RWPE1 (cell line): ENCODE data around the gene ADK.
A peak's percentile ranks its signal among the peaks of the same experiment; 100 is the strongest.

Source experiments
- CTCF ChIA-PET: fragments of 350-600 bp; sonication (Branson Sonifier 250); formaldehyde crosslinking; extraction: SDS; loops from one replicate; lab custom pipeline; 2021; lab: Yijun Ruan, JAX
- POLR2A ChIA-PET: fragments of 400-600 bp; formaldehyde crosslinking; extraction: SDS; loops from one replicate; lab custom pipeline; 2020; ENCODE audit warnings: antibody characterized with exemption; ENCODE audit not compliant: low non-redundant PET; lab: Yijun Ruan, JAX
- DNase-seq: peaks from one replicate; pipeline ENCODE4 v3.0.0; 2012; ENCODE audit warnings: low spot score
- H3K27ac ChIP-seq: fragments of 450-650 bp; 2 replicates; pipeline ENCODE4 v1.5.1; 2017
- CTCF ChIP-seq: fragments of 450-650 bp; conservative IDR thresholded peaks from 2 replicates; pipeline ENCODE4 v1.5.1; 2017; ENCODE audit warnings: low read depth, mild to moderate bottlenecking

The ADK gene

GRCh38 chr10:74234569-74234968 lies 83.5 kb downstream of the ADK start:
- POLR2A ChIA-PET: no interaction called here
- CTCF ChIA-PET: interaction anchor here (0.7 to 1.5 kb wide), 6 partner anchors 28 to 135 kb away, joined by 3 to 4 read pairs (median 4); no protein-coding TSS in a partner anchor
- peak; percentile 29 for DNase-seq

DNA sequence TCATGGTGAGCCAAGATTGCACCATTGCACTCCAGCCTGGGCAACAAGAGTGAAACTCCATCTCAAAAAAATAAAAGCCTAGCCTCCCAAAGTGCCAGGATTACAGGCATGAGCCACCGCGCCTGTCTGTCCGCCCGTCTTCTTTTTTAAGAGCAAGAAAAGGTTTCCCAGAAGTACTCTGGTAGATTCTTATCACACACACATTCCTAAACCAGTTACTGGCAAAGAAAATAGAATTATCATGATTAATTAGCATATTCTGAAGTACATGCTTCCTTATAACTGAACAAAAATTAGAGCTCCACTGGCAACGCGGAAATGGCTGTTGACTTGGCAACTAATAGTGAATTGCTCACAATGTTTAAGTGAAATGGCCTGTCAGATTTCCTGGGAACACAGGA lies 87.0 kb downstream of the ADK start:
- peak overlapping the region; percentile 63 for H3K27ac ChIP-seq
- CTCF ChIA-PET: no interaction called here
- TF ChIP-seq CTCF: no peak
- DNase-seq: no peak
- POLR2A ChIA-PET: no interaction called here

More at GRCh38 chr10:74234569-74234968, 83.5 kb downstream of the ADK start:
- no peak overlapping the region for H3K27ac ChIP-seq
- peak; percentile 61 for TF ChIP-seq CTCF

DNA sequence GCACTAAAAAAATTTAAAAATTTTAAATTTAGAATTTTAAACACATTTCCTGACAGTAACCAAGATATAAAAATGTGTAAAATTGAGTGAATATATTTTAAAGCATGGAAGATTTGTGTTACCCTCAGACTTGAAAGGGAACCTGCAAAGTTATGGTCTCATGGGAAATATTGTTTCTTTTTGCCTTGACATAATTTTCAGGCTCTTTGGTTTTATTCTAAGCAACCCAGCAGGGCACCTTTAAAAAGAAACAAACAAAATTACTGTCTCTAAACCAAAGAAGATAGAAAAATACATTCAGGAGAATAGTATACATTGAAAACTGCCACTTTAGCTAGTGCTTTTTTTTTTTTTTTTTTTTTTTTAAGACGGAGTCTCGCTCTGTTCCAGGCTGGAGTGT lies 87.5 kb downstream of the ADK start:
- ChIA-PET POLR2A (no interaction called here), CTCF (no interaction called here)
- no peak overlapping the region for H3K27ac ChIP-seq
- DNase-seq: no peak
- TF ChIP-seq CTCF: no peak

- CTCF ChIA-PET: interaction anchor here (0.6 to 0.9 kb wide), 4 partner anchors 300 to 852 kb away, joined by 3 read pairs; no protein-coding TSS in a partner anchor
- no peak for DNase-seq
- POLR2A ChIA-PET: no interaction called here
- H3K27ac ChIP-seq: peak overlapping the region; percentile 28
- TF ChIP-seq CTCF: no peak
Measured at GRCh38 chr10:74243067-74243466, 92.0 kb downstream of the ADK start.

DNA sequence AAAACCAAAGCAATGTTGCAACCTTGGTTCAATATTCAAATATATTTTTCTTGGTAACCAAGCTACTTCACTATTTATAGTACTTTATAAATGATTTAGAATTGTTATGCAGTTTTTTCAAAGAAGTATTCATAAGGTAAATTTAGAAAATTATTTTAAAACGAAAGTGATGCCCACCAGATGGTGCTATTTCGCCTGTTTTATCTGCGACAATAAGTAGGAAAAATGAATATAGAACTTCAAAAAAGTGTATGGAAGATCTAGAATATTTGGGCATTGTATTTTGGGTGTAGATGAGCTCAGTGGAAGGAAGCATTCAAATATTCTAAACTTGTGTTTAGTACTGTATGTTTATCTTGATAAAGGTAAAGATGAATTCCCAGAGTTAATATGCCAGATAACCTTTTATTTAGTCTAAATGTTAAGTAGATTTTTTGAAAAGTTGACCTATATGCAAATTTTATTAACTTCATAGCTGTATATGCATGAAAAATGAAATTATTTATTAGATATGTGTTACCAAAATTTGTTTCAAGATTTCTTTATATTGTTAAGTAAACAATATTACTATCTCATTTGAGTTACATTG lies 93.2 kb downstream of the ADK start:
- peak; percentile 54; the same call in 1 of the 2 replicates for TF ChIP-seq CTCF
- ChIA-PET CTCF (interaction anchor here (0.6 to 1.5 kb wide), 12 partner anchors 8 to 851 kb away, joined by 3 to 6 read pairs (median 3); no protein-coding TSS in a partner anchor), POLR2A (no interaction called here)
- H3K27ac ChIP-seq: no peak overlapping the region
- no peak for DNase-seq

DNA sequence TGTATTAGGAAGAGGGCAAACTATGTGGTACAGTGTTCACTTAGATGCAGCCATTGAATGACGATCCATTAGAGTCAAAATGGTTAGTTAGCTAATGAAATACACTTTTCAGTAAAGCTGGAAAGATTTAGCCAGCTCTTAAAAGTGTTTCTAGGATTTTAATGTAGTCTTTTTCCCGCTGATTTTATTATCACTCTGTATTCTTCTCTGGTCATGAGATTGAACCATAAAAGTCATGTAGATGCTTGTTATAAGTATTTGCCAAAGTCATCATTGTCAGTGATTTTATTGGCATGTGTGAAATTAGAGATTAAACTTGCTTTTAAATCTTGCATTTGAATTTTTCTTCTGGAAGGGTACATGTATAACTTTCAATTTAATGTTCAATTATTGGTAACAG lies 93.8 kb downstream of the ADK start:
- POLR2A ChIA-PET: no interaction called here
- CTCF ChIA-PET: interaction anchor here (0.6 to 1.5 kb wide), 6 partner anchors 10 to 289 kb away, joined by 3 to 6 read pairs (median 4); no protein-coding TSS in a partner anchor
- DNase-seq: no peak
- no peak for TF ChIP-seq CTCF
- H3K27ac ChIP-seq: no peak overlapping the region
